Caco-2 (cell line): ENCODE measurements around the gene UPB1. TPM values are rescaled to one million over a fixed set of nuclear protein-coding genes. Genes with fewer than 3 reads are reported as not detected.

Experiments used
- BruUV-seq: library from RNA; stranded (reverse); fragments of 400-500 nt; replicated peaks from 2 replicates; lab custom pipeline; 2021; lab: Mats Ljungman, UMichigan
- CTCF ChIA-PET: fragments of 300-600 bp; sonication (Branson Sonifier 250); formaldehyde crosslinking; loops from one replicate; lab custom pipeline; 2022; ENCODE audit warnings: antibody characterized with exemption; lab: Charles Lee
- POLR2A ChIA-PET: fragments of 300-600 bp; sonication (Branson Sonifier 250); formaldehyde crosslinking; loops from one replicate; lab custom pipeline; 2022; ENCODE audit warnings: antibody characterized with exemption; lab: Charles Lee
- DNase-seq, 2 experiments: peaks; one replicate each; pipeline versions ENCODE4 v3.0.0 to v3.0.0-alpha.2; 2020 to 2022
- H3K27me3 ChIP-seq: replicated peaks from 2 replicates; pipeline ENCODE4 v1.6.0; 2011; ENCODE audit warnings: low read length; ENCODE audit not compliant: control insufficient read depth, insufficient read depth
- H3K36me3 ChIP-seq: 2 replicates; pipeline ENCODE4 v1.5.1; 2011; ENCODE audit warnings: low read length; ENCODE audit not compliant: control insufficient read depth, insufficient read depth
- H3K4me1 ChIP-seq: fragments of 250-450 bp; sonication (Bioruptor Pico); 2 replicates; pipeline ENCODE4 v1.5.1; 2020; ENCODE audit warnings: mild to moderate bottlenecking
- H3K4me3 ChIP-seq: 2 replicates; pipeline ENCODE4 v1.5.1; 2011; ENCODE audit warnings: low read depth, mild to moderate bottlenecking, control low read depth, low read length
- H3K9me3 ChIP-seq: fragments of 250-450 bp; sonication (Bioruptor Pico); 2 replicates; pipeline ENCODE4 v1.5.1; 2020; ENCODE audit warnings: mild to moderate bottlenecking, moderate library complexity
- H3K27ac Mint-ChIP-seq: one replicate; pipeline ENCODE4 v1.8.0; 2022; ENCODE audit warnings: mixed read lengths; ENCODE audit not compliant: unreplicated experiment
- H3K27me3 Mint-ChIP-seq: one replicate; pipeline ENCODE4 v1.8.0; 2022; ENCODE audit warnings: mixed read lengths; ENCODE audit not compliant: insufficient read depth, unreplicated experiment
- H3K36me3 Mint-ChIP-seq: one replicate; pipeline ENCODE4 v1.8.0; 2022; ENCODE audit warnings: mild to moderate bottlenecking, mixed read lengths; ENCODE audit not compliant: insufficient read depth, unreplicated experiment
- H3K4me1 Mint-ChIP-seq: one replicate; pipeline ENCODE4 v1.8.0; 2022; ENCODE audit warnings: low read depth, mixed read lengths; ENCODE audit not compliant: unreplicated experiment
- H3K4me3 Mint-ChIP-seq: one replicate; pipeline ENCODE4 v1.8.0; 2022; ENCODE audit warnings: mild to moderate bottlenecking, moderate library complexity, mixed read lengths; ENCODE audit not compliant: unreplicated experiment
- H3K9me3 Mint-ChIP-seq: one replicate; pipeline ENCODE4 v1.8.0; 2022; ENCODE audit warnings: mixed read lengths; ENCODE audit not compliant: unreplicated experiment
- CTCF ChIP-seq, 2 experiments: fragments of 200-600 bp in 1 of 2; IDR thresholded peaks; 1 replicate in 1 of 2; 2 replicates in 1 of 2; pipeline versions ENCODE4 v1.5.1 to v1.8.0; 2011 to 2022; ENCODE audit warnings: antibody characterized with exemption in 1 of 2, control low read depth in 1 of 2, inconsistent platforms in 1 of 2, low read depth in 1 of 2, low read length in 1 of 2, mild to moderate bottlenecking in 1 of 2, moderate library complexity in 1 of 2; ENCODE audit not compliant: insufficient read depth in 1 of 2, severe bottlenecking in 1 of 2, unreplicated experiment in 1 of 2
- intact Hi-C: fragments of 100-400 bp; cut with micrococcal nuclease; formaldehyde crosslinking; loops from one replicate; pipeline ENCODE4 v1.10.0; 2022; ENCODE audit not compliant: unreplicated experiment
- total RNA-seq: library from RNA; stranded (reverse); gene quantifications from 2 replicates; pipeline ENCODE4 v1.2.3, GENCODE V29; 2022

The UPB1 gene
- total RNA-seq, 1 experiment from 2014 or later: 6.7 TPM

- Mint-ChIP-seq H3K9me3 (no peaks in the 10 kb centered on the region), H3K4me3 (no peak overlapping the region)
These were observed 10.0 kb upstream of the UPB1 start for GRCh38 chr22:24485170-24485569.

GRCh38 chr22:24485608-24486007 lies 9.5 kb upstream of the UPB1 start:
- Histone ChIP-seq H3K4me1 (peaks cover 51% of the 10 kb centered on the region), H3K36me3 (no peaks in the 10 kb centered on the region), H3K9me3 (no peaks in the 10 kb centered on the region), H3K4me3 (no peak overlapping the region), H3K27me3 (no peaks in the 10 kb centered on the region)
- no peak for DNase-seq
- CTCF ChIA-PET: no interaction called here
- Mint-ChIP-seq H3K27ac (no peak overlapping the region), H3K4me1 (peaks cover 43% of the 10 kb centered on the region), H3K36me3 (no peaks in the 10 kb centered on the region), H3K4me3 (no peak overlapping the region), H3K27me3 (no peaks in the 10 kb centered on the region), H3K9me3 (no peaks in the 10 kb centered on the region)
- BruUV-seq: no TSS peak
- intact Hi-C loops: loop anchor here (5.0 kb wide), 1 partner anchor 37 kb away; no protein-coding TSS in a partner anchor
- POLR2A ChIA-PET: no interaction called here
- TF ChIP-seq CTCF (IDR thresholded peaks at IDR 0.05; ENCODE audit: insufficient read depth in 1 of 2, low read depth in 1 of 2, low read length in 1 of 2, severe bottlenecking in 1 of 2, unreplicated experiment in 1 of 2): no peak

More at GRCh38 chr22:24485170-24485569, 10.0 kb upstream of the UPB1 start:
- Histone ChIP-seq H3K9me3 (no peaks in the 10 kb centered on the region), H3K27me3 (no peaks in the 10 kb centered on the region), H3K36me3 (no peaks in the 10 kb centered on the region), H3K4me3 (no peak overlapping the region), H3K4me1 (peaks cover 51% of the 10 kb centered on the region)
- Mint-ChIP-seq H3K4me1 (peaks cover 43% of the 10 kb centered on the region), H3K27ac (no peak overlapping the region), H3K36me3 (no peaks in the 10 kb centered on the region), H3K27me3 (no peaks in the 10 kb centered on the region)
- intact Hi-C loops: loop anchor here (5.0 kb wide), 1 partner anchor 37 kb away; no protein-coding TSS in a partner anchor
- ChIA-PET CTCF (no interaction called here), POLR2A (no interaction called here)
- TF ChIP-seq CTCF (IDR thresholded peaks at IDR 0.05; ENCODE audit: insufficient read depth in 1 of 2, low read depth in 1 of 2, low read length in 1 of 2, severe bottlenecking in 1 of 2, unreplicated experiment in 1 of 2): no peak
- BruUV-seq: no TSS peak
- no peak for DNase-seq

- BruUV-seq: no TSS peak
- H3K4me1 ChIP-seq: peaks cover 45% of the 10 kb centered on the region
- no peaks in the 10 kb centered on the region for H3K9me3 ChIP-seq
- no peaks in the 10 kb centered on the region for H3K27me3 Mint-ChIP-seq
- no peaks in the 10 kb centered on the region for H3K27me3 ChIP-seq
- ChIA-PET POLR2A (interaction anchor here (0.6 kb wide), 1 partner anchor 392 kb away, joined by 9 read pairs; no protein-coding TSS in a partner anchor), CTCF (interaction anchor here (0.6 kb wide), 1 partner anchor 21 kb away, joined by 4 read pairs; no protein-coding TSS in a partner anchor)
- TF ChIP-seq CTCF (IDR thresholded peaks at IDR 0.05; ENCODE audit: insufficient read depth in 1 of 2, low read depth in 1 of 2, low read length in 1 of 2, severe bottlenecking in 1 of 2, unreplicated experiment in 1 of 2): no peak
- H3K4me1 Mint-ChIP-seq: peaks cover 50% of the 10 kb centered on the region
- DNase-seq: no peak
- peaks cover 7% of the 10 kb centered on the region for H3K36me3 Mint-ChIP-seq
- no peak overlapping the region for H3K4me3 ChIP-seq
- no peaks in the 10 kb centered on the region for H3K36me3 ChIP-seq
- H3K9me3 Mint-ChIP-seq: no peaks in the 10 kb centered on the region
- intact Hi-C loops: loop anchor here (5.0 kb wide), 1 partner anchor 36 kb away; no protein-coding TSS in a partner anchor
- H3K27ac Mint-ChIP-seq: peak overlapping the region; percentile 1
- H3K4me3 Mint-ChIP-seq: no peak overlapping the region
These were observed 8.6 kb upstream of the UPB1 start for GRCh38 chr22:24486501-24486921.
